Neutrophil (primary cell): ENCODE measurements around the gene LMAN1L.
"Not testable (repeated sequence)": the region's sequence is repeated elsewhere in the genome, so short reads cannot be mapped to it uniquely, and the experiment has no call there.

Source experiments
- H3K27ac ChIP-seq: fragments of 200-600 bp; sonication (generic); 2 replicates; pipeline ENCODE4 v1.5.1; 2016; ENCODE audit warnings: mild to moderate bottlenecking, moderate library complexity
- H3K27me3 ChIP-seq: fragments of 200-600 bp; sonication (generic); 2 replicates; pipeline ENCODE4 v1.6.0; 2016; ENCODE audit warnings: mild to moderate bottlenecking
- H3K36me3 ChIP-seq: fragments of 200-600 bp; sonication (generic); 2 replicates; pipeline ENCODE4 v1.5.1; 2017
- H3K4me1 ChIP-seq, 2 experiments: fragments of 200-600 bp in 1 of 2; sonication (generic) in 1 of 2; 1 replicate in 1 of 2; 2 replicates in 1 of 2; pipeline versions ENCODE4 v1.5.1 to v1.6.1; 2013 to 2016; ENCODE audit warnings: low read depth in 1 of 2, low read length in 1 of 2, mild to moderate bottlenecking in 1 of 2, moderate library complexity in 1 of 2; ENCODE audit not compliant: control insufficient read depth in 1 of 2, insufficient read depth in 1 of 2
- H3K4me3 ChIP-seq, 2 experiments: fragments of 200-600 bp in 1 of 2; sonication (generic) in 1 of 2; 1 replicate in 1 of 2; 2 replicates in 1 of 2; pipeline ENCODE4 v1.5.1; 2013 to 2016; ENCODE audit warnings: low read depth in 1 of 2, low read length in 1 of 2, mild to moderate bottlenecking in 1 of 2, moderate library complexity in 1 of 2
- H3K9me3 ChIP-seq: fragments of 200-600 bp; sonication (generic); 2 replicates; pipeline ENCODE4 v1.5.1; 2016
- TF ChIP-seq, protein P1 (sequence below): fragments of 200-600 bp; sonication (generic); IDR thresholded peaks from 2 replicates; pipeline ENCODE4 v1.5.1; 2016; ENCODE audit warnings: antibody characterized with exemption

Gene LMAN1L

GRCh38 chr15:74783808-74784175, 28.8 kb upstream of the LMAN1L start:
- Histone ChIP-seq H3K9me3 (no peaks in the 10 kb centered on the region), H3K4me3 (peak overlapping the region; percentile 95 to 99), H3K27me3 (no peaks in the 10 kb centered on the region), H3K36me3 (peaks cover 12% of the 10 kb centered on the region), H3K27ac (peak overlapping the region; percentile 100), H3K4me1 (peaks cover 81 to 92% of the 10 kb centered on the region in 2 experiments)
- TF ChIP-seq, protein P1, sequence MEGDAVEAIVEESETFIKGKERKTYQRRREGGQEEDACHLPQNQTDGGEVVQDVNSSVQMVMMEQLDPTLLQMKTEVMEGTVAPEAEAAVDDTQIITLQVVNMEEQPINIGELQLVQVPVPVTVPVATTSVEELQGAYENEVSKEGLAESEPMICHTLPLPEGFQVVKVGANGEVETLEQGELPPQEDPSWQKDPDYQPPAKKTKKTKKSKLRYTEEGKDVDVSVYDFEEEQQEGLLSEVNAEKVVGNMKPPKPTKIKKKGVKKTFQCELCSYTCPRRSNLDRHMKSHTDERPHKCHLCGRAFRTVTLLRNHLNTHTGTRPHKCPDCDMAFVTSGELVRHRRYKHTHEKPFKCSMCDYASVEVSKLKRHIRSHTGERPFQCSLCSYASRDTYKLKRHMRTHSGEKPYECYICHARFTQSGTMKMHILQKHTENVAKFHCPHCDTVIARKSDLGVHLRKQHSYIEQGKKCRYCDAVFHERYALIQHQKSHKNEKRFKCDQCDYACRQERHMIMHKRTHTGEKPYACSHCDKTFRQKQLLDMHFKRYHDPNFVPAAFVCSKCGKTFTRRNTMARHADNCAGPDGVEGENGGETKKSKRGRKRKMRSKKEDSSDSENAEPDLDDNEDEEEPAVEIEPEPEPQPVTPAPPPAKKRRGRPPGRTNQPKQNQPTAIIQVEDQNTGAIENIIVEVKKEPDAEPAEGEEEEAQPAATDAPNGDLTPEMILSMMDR = no peak

- Histone ChIP-seq H3K36me3 (peaks cover 12% of the 10 kb centered on the region), H3K27ac (peak overlapping the region; percentile 100), H3K9me3 (no peaks in the 10 kb centered on the region), H3K4me1 (peaks cover 81 to 92% of the 10 kb centered on the region in 2 experiments), H3K27me3 (no peaks in the 10 kb centered on the region), H3K4me3 (peak overlapping the region; percentile 95 to 99)
- TF ChIP-seq, protein P1 = no peak
Measured at GRCh38 chr15:74784426-74785193, 28.0 kb upstream of the LMAN1L start.

DNA sequence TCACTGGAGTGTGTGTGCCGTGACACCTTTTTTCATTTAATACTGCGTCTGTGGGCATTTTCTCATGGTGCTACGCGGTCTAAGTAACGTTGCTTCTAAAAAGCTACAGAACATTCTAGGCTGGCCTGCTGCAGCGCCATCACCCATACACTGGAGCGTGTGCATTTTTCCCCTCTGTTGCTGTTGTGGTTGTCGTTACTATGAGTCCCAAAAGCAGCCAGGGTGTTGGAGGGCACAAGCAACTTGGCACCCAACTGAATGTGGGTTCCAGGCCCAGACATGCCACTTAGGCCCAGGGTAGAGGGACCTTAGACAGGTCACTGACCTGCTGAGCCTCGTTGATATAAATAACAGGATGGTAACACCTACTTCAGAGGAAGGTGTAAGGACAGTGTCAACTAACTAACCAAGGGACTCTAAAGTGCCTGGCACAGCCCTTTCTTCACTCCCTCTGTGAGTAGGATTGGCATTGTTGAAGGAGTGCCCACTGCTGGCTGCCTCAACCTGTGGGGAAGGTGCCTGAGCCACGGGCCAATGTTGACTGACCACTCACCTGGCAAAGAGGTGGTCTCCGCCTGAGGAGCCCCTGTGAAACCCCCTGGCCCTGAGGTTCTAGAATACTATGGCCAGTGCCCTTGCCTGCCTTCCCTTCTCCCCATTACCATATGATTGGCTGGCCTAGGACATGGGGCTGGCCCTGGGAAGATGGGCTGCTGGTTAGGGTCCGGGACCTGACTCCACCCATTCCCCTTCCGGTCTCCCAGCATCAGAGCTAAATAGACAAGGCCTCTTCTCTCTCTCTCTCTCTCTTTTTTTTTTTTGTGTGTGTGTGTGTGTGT, 27.2 kb upstream of the LMAN1L start:
- Histone ChIP-seq H3K9me3 (no peaks in the 10 kb centered on the region), H3K27me3 (no peaks in the 10 kb centered on the region), H3K27ac (peak overlapping the region; percentile 100), H3K4me3 (peak overlapping the region; percentile 95 to 99), H3K36me3 (peaks cover 12% of the 10 kb centered on the region), H3K4me1 (peaks cover 81 to 92% of the 10 kb centered on the region in 2 experiments)
- TF ChIP-seq, protein P1 = no peak

GRCh38 chr15:74786081-74786480, 26.6 kb upstream of the LMAN1L start:
- H3K36me3 ChIP-seq = peaks cover 12% of the 10 kb centered on the region
- not testable (repeated sequence) for H3K27me3 ChIP-seq, H3K9me3 ChIP-seq
- H3K27ac ChIP-seq = peak overlapping the region; percentile 100
- H3K4me1 ChIP-seq = peaks cover 81 to 92% of the 10 kb centered on the region in 2 experiments
- peak overlapping the region; percentile 95 to 99 for H3K4me3 ChIP-seq

- peak overlapping the region; percentile 100 for H3K27ac ChIP-seq
- TF ChIP-seq, protein P1 = no peak
- no peaks in the 10 kb centered on the region for H3K9me3 ChIP-seq
- peaks cover 12% of the 10 kb centered on the region for H3K36me3 ChIP-seq
- H3K4me1 ChIP-seq = peaks cover 81 to 92% of the 10 kb centered on the region in 2 experiments
- H3K27me3 ChIP-seq = no peaks in the 10 kb centered on the region
- H3K4me3 ChIP-seq = peak overlapping the region; percentile 95 to 99
Measured at GRCh38 chr15:74786551-74787165, 26.0 kb upstream of the LMAN1L start.
